Liver (tissue), 9 donors: ENCODE measurements around the gene MAPK8IP3. TPM values are rescaled to one million over a fixed set of nuclear protein-coding genes. Genes with fewer than 3 reads are reported as not detected.

ENCODE experiments used
- DNase-seq: peaks from one replicate; pipeline ENCODE4 v3.0.0-alpha.2; 2017; ENCODE audit warnings: low spot score
- H3K27ac ChIP-seq, 2 donors: one replicate each; pipeline ENCODE4 v1.7.0; 2013; ENCODE audit warnings: inconsistent platforms in 2 of 2, low read length in 2 of 2, control low read depth in 1 of 2, low read depth in 1 of 2, mild to moderate bottlenecking in 1 of 2
- H3K27me3 ChIP-seq, 4 donors: one replicate each; pipeline versions ENCODE4 v1.6.1 to v1.7.0; 2013; ENCODE audit warnings: low read length in 3 of 4, inconsistent platforms in 1 of 4, mild to moderate bottlenecking in 1 of 4, moderate library complexity in 1 of 4; ENCODE audit not compliant: control insufficient read depth in 4 of 4, insufficient read depth in 4 of 4
- H3K36me3 ChIP-seq, 4 donors: one replicate each; pipeline versions ENCODE4 v1.6.1 to v1.7.0; 2013; ENCODE audit warnings: low read length in 3 of 4, mild to moderate bottlenecking in 3 of 4, low read depth in 1 of 4, moderate library complexity in 1 of 4; ENCODE audit not compliant: control insufficient read depth in 4 of 4, insufficient read depth in 3 of 4
- H3K4me1 ChIP-seq, 4 donors: one replicate each; pipeline versions ENCODE4 v1.6.1 to v1.7.0; 2013; ENCODE audit warnings: low read length in 3 of 4, mild to moderate bottlenecking in 3 of 4, moderate library complexity in 1 of 4; ENCODE audit not compliant: control insufficient read depth in 4 of 4, insufficient read depth in 4 of 4
- H3K4me3 ChIP-seq, 3 donors: one replicate each; pipeline versions ENCODE4 v1.6.1 to v1.7.0; 2013; ENCODE audit warnings: low read length in 3 of 3, control low read depth in 1 of 3, low read depth in 1 of 3, mild to moderate bottlenecking in 1 of 3
- H3K9ac ChIP-seq, 2 donors: one replicate each; pipeline ENCODE4 v1.7.0; 2013; ENCODE audit warnings: low read length in 2 of 2, mild to moderate bottlenecking in 2 of 2, moderate library complexity in 2 of 2, control low read depth in 1 of 2, low read depth in 1 of 2
- H3K9me3 ChIP-seq, 4 donors: one replicate each; pipeline versions ENCODE4 v1.6.1 to v1.7.0; 2013; ENCODE audit warnings: low read length in 3 of 4; ENCODE audit not compliant: control insufficient read depth in 4 of 4
- EGR1 ChIP-seq, 2 donors: IDR thresholded peaks; 2 replicates each; pipeline ENCODE4 v1.6.1; 2016 to 2018; ENCODE audit warnings: antibody characterized with exemption in 2 of 2, low read depth in 2 of 2
- FOXA1 ChIP-seq: IDR thresholded peaks from 2 replicates; pipeline ENCODE4 v1.6.1; 2016; ENCODE audit warnings: antibody characterized with exemption
- FOXA2 ChIP-seq: IDR thresholded peaks from 2 replicates; pipeline ENCODE4 v1.6.1; 2016; ENCODE audit warnings: antibody characterized with exemption
- HNF4A ChIP-seq, 2 donors: conservative IDR thresholded peaks; 2 replicates each; pipeline ENCODE4 v1.6.1; 2016; ENCODE audit warnings: antibody characterized with exemption in 2 of 2, mild to moderate bottlenecking in 2 of 2
- HNF4G ChIP-seq: IDR thresholded peaks from 2 replicates; pipeline ENCODE4 v1.6.1; 2016; ENCODE audit warnings: antibody characterized with exemption
- JUND ChIP-seq, 2 donors: IDR thresholded peaks; 2 replicates each; pipeline ENCODE4 v1.6.1; 2016; ENCODE audit warnings: antibody characterized with exemption in 2 of 2
- NR2F2 ChIP-seq: IDR thresholded peaks from 2 replicates; pipeline ENCODE4 v1.6.1; 2016; ENCODE audit warnings: antibody characterized with exemption
- RAD21 ChIP-seq, 2 donors: IDR thresholded peaks; 2 replicates each; pipeline ENCODE4 v1.6.1; 2016; ENCODE audit warnings: antibody characterized with exemption in 2 of 2, mild to moderate bottlenecking in 2 of 2
- RXRA ChIP-seq, 2 donors: IDR thresholded peaks; 2 replicates each; pipeline ENCODE4 v1.6.1; 2017 to 2018; ENCODE audit warnings: antibody characterized with exemption in 2 of 2, mild to moderate bottlenecking in 1 of 2
- SP1 ChIP-seq: IDR thresholded peaks from 2 replicates; pipeline ENCODE4 v1.6.1; 2018; ENCODE audit warnings: antibody characterized with exemption, mild to moderate bottlenecking
- TAF1 ChIP-seq: conservative IDR thresholded peaks from 2 replicates; pipeline ENCODE4 v1.6.1; 2016; ENCODE audit warnings: antibody characterized with exemption, mild to moderate bottlenecking
- YY1 ChIP-seq: IDR thresholded peaks from 2 replicates; pipeline ENCODE4 v1.6.1; 2016; ENCODE audit warnings: antibody characterized with exemption, mild to moderate bottlenecking
- WGBS: extraction: QIAGEN DNeasy Blood & Tissue Kit; methylation state at CpG from one replicate; pipeline ENCODE4 v1.1.7; 2013; 5-methylcytosine and 5-hydroxymethylcytosine counted together
- polyA plus RNA-seq, 2 donors: library from polyadenylated mRNA; stranded (reverse) in 1 of 2; unstranded in 1 of 2; fragments of 200-250 nt in 1 of 2; fragments of >200 nt in 1 of 2; fragmentation: Nextera tagmentation in 1 of 2; extraction: Ambion mirVana in 1 of 2; gene quantifications; one replicate each; pipeline versions ENCODE4 v1.2.1 to v1.2.3, GENCODE V29; 2013 to 2015
- total RNA-seq, 2 donors: library from RNA; depleted of rRNA; stranded (reverse); fragments of >200 nt; gene quantifications; one replicate each; pipeline ENCODE4 v1.2.3, GENCODE V29; 2014
- TF ChIP-seq, protein P1 (sequence below): IDR thresholded peaks from 2 replicates; pipeline ENCODE4 v1.6.1; 2016; ENCODE audit warnings: antibody characterized with exemption, mild to moderate bottlenecking
- TF ChIP-seq, protein P2 (sequence below): IDR thresholded peaks from 2 replicates; pipeline ENCODE4 v1.6.1; 2016; ENCODE audit warnings: antibody characterized with exemption
- TF ChIP-seq, protein P3 (sequence below): IDR thresholded peaks from 2 replicates; pipeline ENCODE4 v1.6.1; 2016; ENCODE audit warnings: antibody characterized with exemption
- donor health status: healthy.
- donor health status: healthy.
- donor health status: healthy.
- donor health status: healthy.
- donor health status: healthy.

Gene MAPK8IP3
- total and polyA plus RNA-seq, 4 donors = 4.1 to 43.0 (median 9.3) TPM

DNA sequence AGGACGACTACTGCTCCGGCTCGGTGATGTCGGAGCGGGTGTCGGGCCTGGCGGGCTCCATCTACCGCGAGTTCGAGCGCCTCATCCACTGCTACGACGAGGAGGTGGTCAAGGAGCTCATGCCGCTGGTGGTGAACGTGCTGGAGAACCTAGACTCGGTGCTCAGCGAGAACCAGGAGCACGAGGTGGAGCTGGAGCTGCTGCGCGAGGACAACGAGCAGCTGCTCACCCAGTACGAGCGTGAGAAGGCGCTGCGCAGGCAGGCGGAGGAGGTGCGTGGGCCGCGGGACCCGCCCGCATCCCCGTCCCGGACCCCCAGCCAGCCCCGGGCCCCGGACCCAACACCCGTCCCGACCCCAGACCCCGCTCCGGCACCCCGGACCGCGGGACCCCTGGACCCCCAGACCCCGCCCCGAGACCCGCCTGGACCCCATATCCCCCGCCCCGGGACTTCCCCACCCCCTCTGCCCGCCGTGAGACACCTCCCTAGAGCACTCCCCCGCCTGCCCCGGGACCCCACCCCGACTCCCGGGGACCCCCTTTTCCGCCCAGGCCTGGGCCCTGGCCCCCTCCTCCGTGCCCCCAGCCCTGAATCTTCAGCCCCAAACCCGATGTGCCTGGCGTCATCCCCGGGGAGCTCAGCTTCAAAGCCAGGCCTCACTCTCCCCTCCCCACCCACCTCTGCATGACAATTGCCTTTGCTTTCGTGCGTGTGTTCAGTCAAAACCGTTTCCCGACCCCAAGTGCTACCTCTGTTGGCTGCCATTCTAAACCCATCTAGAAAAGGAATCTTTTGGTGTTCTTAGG lies 594 bp downstream of the MAPK8IP3 start (continued):
- TF ChIP-seq FOXA2 = no peak

DNA sequence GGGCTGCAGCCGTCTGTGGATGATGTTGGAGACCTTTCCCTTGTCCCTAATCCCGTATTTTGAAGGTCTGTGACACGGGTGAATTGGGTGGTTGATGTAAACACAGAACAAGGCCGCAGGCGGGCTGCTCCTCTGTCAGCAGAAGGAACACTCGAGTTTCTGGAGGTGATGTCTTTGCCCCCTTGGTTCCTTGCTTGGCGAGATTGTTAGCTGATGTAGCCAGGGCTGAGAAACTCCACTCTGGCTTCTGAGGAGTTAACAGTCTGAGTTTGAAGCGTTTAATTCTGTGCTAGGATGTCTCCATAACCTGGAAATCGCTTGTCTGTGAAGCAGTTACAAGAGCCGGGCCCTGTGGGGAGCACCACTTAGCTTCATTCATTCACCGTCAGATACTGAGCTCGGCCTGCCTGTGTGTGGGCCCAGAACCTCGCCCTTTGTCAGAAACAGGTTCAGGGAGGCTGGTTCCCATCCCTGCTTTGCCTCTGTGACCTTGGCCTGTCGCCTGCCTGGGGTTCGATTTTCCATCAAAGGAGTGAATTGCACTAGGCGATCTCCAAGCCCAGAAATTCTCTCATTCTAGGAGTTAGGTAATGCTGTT lies 1.3 kb downstream of the MAPK8IP3 start:
- no peak for DNase-seq
- 17% methylated on average over 16 of the region's 16 CpGs for WGBS
- peak overlapping the region in 1 of 2 donors; percentile 61 for H3K27ac ChIP-seq

DNA sequence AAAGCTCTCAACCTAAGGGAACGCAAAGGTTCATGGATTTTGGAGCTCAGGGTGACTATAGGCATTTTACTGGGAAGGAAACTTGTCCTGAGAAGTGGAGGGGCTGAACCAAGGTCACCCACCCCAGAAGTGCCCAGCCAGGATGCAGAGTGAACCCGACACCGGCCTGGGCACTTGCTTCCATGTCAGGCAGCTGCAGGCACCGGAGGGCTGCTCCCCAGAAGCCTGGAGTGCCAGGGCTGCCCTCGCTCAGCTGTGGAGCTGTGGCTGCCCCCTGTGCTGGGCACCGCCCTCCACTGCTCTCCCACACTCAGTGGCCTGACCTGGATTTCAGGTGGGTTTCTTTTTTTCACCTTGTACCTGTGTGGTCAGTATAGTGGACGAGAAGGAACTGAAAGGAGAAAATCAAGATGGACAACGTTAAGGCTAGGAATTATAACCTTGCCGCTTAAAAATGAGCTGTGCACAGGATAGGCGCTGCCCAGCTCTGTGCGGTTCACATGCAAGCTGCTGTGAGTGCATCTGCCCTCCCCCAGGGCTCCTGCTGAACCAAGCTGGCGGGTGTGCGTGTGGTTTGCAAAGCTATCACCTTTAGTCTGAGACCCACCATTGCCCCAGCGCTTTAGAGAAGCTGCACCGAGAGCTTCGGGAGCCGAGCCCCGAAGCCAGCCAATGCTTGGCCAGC lies 2.2 kb downstream of the MAPK8IP3 start:
- Histone ChIP-seq H3K4me1 (peaks cover 6 to 23% (median 17%) of the 10 kb centered on the region in 4 donors), H3K9me3 (no peaks in the 10 kb centered on the region), H3K27ac (no peak overlapping the region), H3K36me3 (no peaks in the 10 kb centered on the region), H3K9ac (no peak overlapping the region), H3K4me3 (no peak overlapping the region), H3K27me3 (no peaks in the 10 kb centered on the region)
- no peak for DNase-seq
- 94% methylated on average over 18 of the region's 18 CpGs for WGBS
- TF ChIP-seq EGR1 (IDR thresholded peaks at IDR 0.05; ENCODE audit: low read depth in 2 of 2) (no peak), NR2F2 (no peak), FOXA1 (no peak)

More for the DNA sequence above, 1.3 kb downstream of the MAPK8IP3 start:
- Histone ChIP-seq H3K9ac (peak overlapping the region; percentile 31 to 79), H3K27me3 (no peaks in the 10 kb centered on the region), H3K4me1 (peaks cover 6 to 23% (median 13%) of the 10 kb centered on the region in 4 donors), H3K9me3 (no peaks in the 10 kb centered on the region), H3K36me3 (peaks cover 0 to 3% (median 1%) of the 10 kb centered on the region in 4 donors), H3K4me3 (peak overlapping the region; percentile 1 to 91 (median 66))
- TF ChIP-seq SP1 = no peak
- no peak for TF ChIP-seq JUND (IDR thresholded peaks at IDR 0.05)
- TF ChIP-seq HNF4G = no peak
- no peak for TF ChIP-seq RXRA (IDR thresholded peaks at IDR 0.05)
- TF ChIP-seq, protein P1, sequence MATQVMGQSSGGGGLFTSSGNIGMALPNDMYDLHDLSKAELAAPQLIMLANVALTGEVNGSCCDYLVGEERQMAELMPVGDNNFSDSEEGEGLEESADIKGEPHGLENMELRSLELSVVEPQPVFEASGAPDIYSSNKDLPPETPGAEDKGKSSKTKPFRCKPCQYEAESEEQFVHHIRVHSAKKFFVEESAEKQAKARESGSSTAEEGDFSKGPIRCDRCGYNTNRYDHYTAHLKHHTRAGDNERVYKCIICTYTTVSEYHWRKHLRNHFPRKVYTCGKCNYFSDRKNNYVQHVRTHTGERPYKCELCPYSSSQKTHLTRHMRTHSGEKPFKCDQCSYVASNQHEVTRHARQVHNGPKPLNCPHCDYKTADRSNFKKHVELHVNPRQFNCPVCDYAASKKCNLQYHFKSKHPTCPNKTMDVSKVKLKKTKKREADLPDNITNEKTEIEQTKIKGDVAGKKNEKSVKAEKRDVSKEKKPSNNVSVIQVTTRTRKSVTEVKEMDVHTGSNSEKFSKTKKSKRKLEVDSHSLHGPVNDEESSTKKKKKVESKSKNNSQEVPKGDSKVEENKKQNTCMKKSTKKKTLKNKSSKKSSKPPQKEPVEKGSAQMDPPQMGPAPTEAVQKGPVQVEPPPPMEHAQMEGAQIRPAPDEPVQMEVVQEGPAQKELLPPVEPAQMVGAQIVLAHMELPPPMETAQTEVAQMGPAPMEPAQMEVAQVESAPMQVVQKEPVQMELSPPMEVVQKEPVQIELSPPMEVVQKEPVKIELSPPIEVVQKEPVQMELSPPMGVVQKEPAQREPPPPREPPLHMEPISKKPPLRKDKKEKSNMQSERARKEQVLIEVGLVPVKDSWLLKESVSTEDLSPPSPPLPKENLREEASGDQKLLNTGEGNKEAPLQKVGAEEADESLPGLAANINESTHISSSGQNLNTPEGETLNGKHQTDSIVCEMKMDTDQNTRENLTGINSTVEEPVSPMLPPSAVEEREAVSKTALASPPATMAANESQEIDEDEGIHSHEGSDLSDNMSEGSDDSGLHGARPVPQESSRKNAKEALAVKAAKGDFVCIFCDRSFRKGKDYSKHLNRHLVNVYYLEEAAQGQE = no peak
- peak in 1 of 2 donors; percentile 7 for TF ChIP-seq HNF4A (conservative IDR thresholded peaks at IDR 0.05)

DNA sequence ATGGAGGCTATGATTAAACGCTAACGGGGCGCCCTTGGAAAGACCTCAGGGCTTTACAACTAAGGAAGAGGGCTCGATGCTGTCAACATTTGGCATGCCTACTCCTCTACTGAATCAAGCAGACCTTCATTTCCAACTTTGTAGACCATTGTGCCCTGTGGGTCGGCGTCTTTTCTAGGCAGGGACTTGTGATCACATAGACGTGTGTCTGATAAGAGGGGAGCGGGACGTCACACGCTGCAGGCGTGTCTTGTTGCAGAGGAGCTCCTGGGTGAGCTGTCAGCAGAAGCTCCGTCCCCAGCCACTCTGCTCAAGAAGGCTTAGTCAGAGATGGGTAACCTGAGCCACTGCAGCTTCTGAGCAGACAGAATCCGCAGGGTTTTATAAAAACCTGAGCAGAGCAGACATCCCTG lies 2.8 kb downstream of the MAPK8IP3 start:
- H3K4me1 ChIP-seq = peaks cover 6 to 23% (median 17%) of the 10 kb centered on the region in 4 donors
- no peak overlapping the region for H3K9ac ChIP-seq
- H3K4me3 ChIP-seq = no peak overlapping the region
- 92% methylated on average over 13 of the region's 13 CpGs for WGBS
- H3K27ac ChIP-seq = no peak overlapping the region
- H3K9me3 ChIP-seq = no peaks in the 10 kb centered on the region
- H3K27me3 ChIP-seq = no peaks in the 10 kb centered on the region
- no peak for DNase-seq
- H3K36me3 ChIP-seq = no peaks in the 10 kb centered on the region
- no peak for TF ChIP-seq RXRA (IDR thresholded peaks at IDR 0.05)
- TF ChIP-seq TAF1 = no peak
- no peak for TF ChIP-seq NR2F2
- TF ChIP-seq, protein P2, sequence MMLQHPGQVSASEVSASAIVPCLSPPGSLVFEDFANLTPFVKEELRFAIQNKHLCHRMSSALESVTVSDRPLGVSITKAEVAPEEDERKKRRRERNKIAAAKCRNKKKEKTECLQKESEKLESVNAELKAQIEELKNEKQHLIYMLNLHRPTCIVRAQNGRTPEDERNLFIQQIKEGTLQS = no peak
- TF ChIP-seq EGR1 (IDR thresholded peaks at IDR 0.05; ENCODE audit: low read depth in 2 of 2) = no peak
- no peak for TF ChIP-seq RAD21 (IDR thresholded peaks at IDR 0.05)
- TF ChIP-seq, protein P3, sequence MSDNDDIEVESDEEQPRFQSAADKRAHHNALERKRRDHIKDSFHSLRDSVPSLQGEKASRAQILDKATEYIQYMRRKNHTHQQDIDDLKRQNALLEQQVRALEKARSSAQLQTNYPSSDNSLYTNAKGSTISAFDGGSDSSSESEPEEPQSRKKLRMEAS = no peak
- TF ChIP-seq, protein P1 = no peak
- no peak for TF ChIP-seq FOXA2
- TF ChIP-seq HNF4G = no peak
- no peak for TF ChIP-seq YY1
